ENCODE data around the gene ROR2.

GRCh38 chr9:91908746-91909145 lies 41.3 kb downstream of the ROR2 start:
- TF ChIP-seq CTCF (IDR thresholded peaks at IDR 0.05) (no peak), POLR2A (IDR thresholded peaks at IDR 0.05) (no peak)

Data from heart left ventricle (tissue), 13 donors.